WI38 (cell line): ENCODE data around the gene CNTFR.
A peak's percentile ranks its signal among the peaks of the same experiment; 100 is the strongest.

Experiments used
- H3K4me3 ChIP-seq: 2 replicates; pipeline ENCODE4 v1.5.1; 2011; ENCODE audit warnings: low read depth, mild to moderate bottlenecking, control low read depth, low read length
- CTCF ChIP-seq: IDR thresholded peaks from 2 replicates; pipeline ENCODE4 v1.5.1; 2012; ENCODE audit warnings: low read depth, mild to moderate bottlenecking, control low read depth, low read length

Gene CNTFR

GRCh38 chr9:34625186-34625486, 35.6 kb upstream of the CNTFR start:
- no peak overlapping the region for H3K4me3 ChIP-seq
- no peak for TF ChIP-seq CTCF

- no peak for TF ChIP-seq CTCF
These were observed 35.1 kb upstream of the CNTFR start for GRCh38 chr9:34624475-34625185.

GRCh38 chr9:34623374-34624235, 34.1 kb upstream of the CNTFR start:
- H3K4me3 ChIP-seq: no peak overlapping the region
- no peak for TF ChIP-seq CTCF

More at GRCh38 chr9:34624475-34625185, 35.1 kb upstream of the CNTFR start:
- no peak overlapping the region for H3K4me3 ChIP-seq

GRCh38 chr9:34620061-34620994, 30.8 kb upstream of the CNTFR start, which contains the start of gene DCTN3:
Gene DCTN3 (minus strand): TSS chr9:34620495. CDS start chr9:34620464, 31 bp downstream.
- no peak for TF ChIP-seq CTCF
- peak within 1 kb of the TSS; percentile 99 for H3K4me3 ChIP-seq

- TF ChIP-seq CTCF: no peak
- no peak overlapping the region for H3K4me3 ChIP-seq
These were observed 25.6 kb upstream of the CNTFR start for GRCh38 chr9:34615132-34615531.

- peak; percentile 76 for TF ChIP-seq CTCF
- H3K4me3 ChIP-seq: peak overlapping the region; percentile 76
These were observed 23.4 kb upstream of the CNTFR start for GRCh38 chr9:34612788-34613390.
